WTC11 (cell line): ENCODE results near the gene PPA2. TPM values are rescaled to one million over a fixed set of nuclear protein-coding genes. Genes with fewer than 3 reads are reported as not detected.
"Not testable (repeated sequence)": the region's sequence is repeated elsewhere in the genome, so short reads cannot be mapped to it uniquely, and the experiment has no call there.

Experiments used
- ATAC-seq: fragments of 200-7000 bp; cut with Tn5 transposase; 2 replicates; pipeline ENCODE4 v1.10.0; 2021; ENCODE audit warnings: mild to moderate bottlenecking, moderate library complexity
- CTCF ChIA-PET: fragments of 300-600 bp; sonication (Branson Sonifier 250); formaldehyde crosslinking; loops from one replicate; lab custom pipeline; 2021; ENCODE audit warnings: antibody characterized with exemption; lab: Charles Lee
- POLR2A ChIA-PET: fragments of 350-600 bp; sonication (Branson Sonifier 250); formaldehyde crosslinking; loops from one replicate; lab custom pipeline; 2021; ENCODE audit warnings: antibody characterized with exemption; lab: Charles Lee
- DNase-seq: peaks from one replicate; pipeline ENCODE4 v3.0.0; 2021; ENCODE audit warnings: low spot score
- H3K27ac Mint-ChIP-seq: 2 replicates; pipeline ENCODE4 v1.8.0; 2021; ENCODE audit warnings: mixed read lengths
- H3K27me3 Mint-ChIP-seq: 2 replicates; pipeline ENCODE4 v1.8.0; 2021; ENCODE audit warnings: low read depth, mild to moderate bottlenecking, moderate library complexity, mixed read lengths
- H3K36me3 Mint-ChIP-seq: 2 replicates; pipeline ENCODE4 v1.8.0; 2021; ENCODE audit warnings: mixed read lengths
- H3K4me1 Mint-ChIP-seq: 2 replicates; pipeline ENCODE4 v1.8.0; 2022; ENCODE audit warnings: mixed read lengths
- H3K4me3 Mint-ChIP-seq: 2 replicates; pipeline ENCODE4 v1.8.0; 2021; ENCODE audit warnings: mild to moderate bottlenecking, moderate library complexity, mixed read lengths
- H3K9me3 Mint-ChIP-seq: 2 replicates; pipeline ENCODE4 v1.8.0; 2021; ENCODE audit warnings: mixed read lengths
- ATF1 ChIP-seq: sonication (generic); formaldehyde crosslinking; IDR thresholded peaks from 2 replicates; pipeline ENCODE4 v1.8.1; 2023; ENCODE audit warnings: mild to moderate bottlenecking, moderate library complexity, missing genetic modification reagents
- CREB1 ChIP-seq: sonication (generic); formaldehyde crosslinking; IDR thresholded peaks from 2 replicates; pipeline ENCODE4 v1.8.0; 2023; ENCODE audit warnings: mild to moderate bottlenecking, missing genetic modification reagents
- EMX1 ChIP-seq: fragments of 250-450 bp; sonication (Bioruptor Pico); IDR thresholded peaks from 2 replicates; pipeline ENCODE4 v1.8.0; 2021; ENCODE audit warnings: mild to moderate bottlenecking
- ETV6 ChIP-seq: sonication (generic); formaldehyde crosslinking; IDR thresholded peaks from 2 replicates; pipeline ENCODE4 v1.8.1; 2022; ENCODE audit warnings: mild to moderate bottlenecking, missing genetic modification reagents
- IRF2 ChIP-seq: sonication (generic); formaldehyde crosslinking; IDR thresholded peaks from 2 replicates; pipeline ENCODE4 v1.8.0; 2022; ENCODE audit warnings: low read depth, missing genetic modification reagents, borderline replicate concordance
- MXD4 ChIP-seq: fragments of 250-450 bp; sonication (Bioruptor Pico); IDR thresholded peaks from 2 replicates; pipeline ENCODE4 v1.8.0; 2021; ENCODE audit warnings: mild to moderate bottlenecking, moderate library complexity, borderline replicate concordance
- NFATC4 ChIP-seq: fragments of 250-450 bp; sonication (Bioruptor Pico); IDR thresholded peaks from 2 replicates; pipeline ENCODE4 v1.9.0; 2021; ENCODE audit warnings: mild to moderate bottlenecking
- NFE2L1 ChIP-seq: sonication (generic); formaldehyde crosslinking; IDR thresholded peaks from 2 replicates; pipeline ENCODE4 v1.8.1; 2023; ENCODE audit warnings: missing genetic modification reagents
- NR2C2 ChIP-seq: sonication (generic); formaldehyde crosslinking; IDR thresholded peaks from 2 replicates; pipeline ENCODE4 v1.8.0; 2022; ENCODE audit warnings: mild to moderate bottlenecking, missing genetic modification reagents
- OVOL2 ChIP-seq: fragments of 250-450 bp; sonication (Bioruptor Pico); IDR thresholded peaks from 2 replicates; pipeline ENCODE4 v1.9.0; 2021; ENCODE audit warnings: mild to moderate bottlenecking, borderline replicate concordance
- RELA ChIP-seq: sonication (generic); formaldehyde crosslinking; IDR thresholded peaks from 2 replicates; pipeline ENCODE4 v1.8.1; 2022; ENCODE audit warnings: missing genetic modification reagents, mild to moderate bottlenecking, borderline replicate concordance
- SMAD3 ChIP-seq: sonication (generic); formaldehyde crosslinking; IDR thresholded peaks from 2 replicates; pipeline ENCODE4 v1.8.0; 2022; ENCODE audit warnings: missing genetic modification reagents, mild to moderate bottlenecking, borderline replicate concordance
- TCF7 ChIP-seq: sonication (generic); formaldehyde crosslinking; IDR thresholded peaks from 2 replicates; pipeline ENCODE4 v1.8.0; 2022; ENCODE audit warnings: mild to moderate bottlenecking, low read depth, missing genetic modification reagents, moderate library complexity
- TP53 ChIP-seq: sonication (generic); formaldehyde crosslinking; IDR thresholded peaks from 2 replicates; pipeline ENCODE4 v1.8.1; 2023; ENCODE audit warnings: mild to moderate bottlenecking, missing genetic modification reagents
- ZBTB21 ChIP-seq: sonication (generic); formaldehyde crosslinking; IDR thresholded peaks from 2 replicates; pipeline ENCODE4 v1.8.1; 2023; ENCODE audit warnings: mild to moderate bottlenecking, missing genetic modification reagents, borderline replicate concordance
- ZBTB43 ChIP-seq: sonication (generic); formaldehyde crosslinking; IDR thresholded peaks from 2 replicates; pipeline ENCODE4 v1.8.1; 2023; ENCODE audit warnings: mild to moderate bottlenecking, missing genetic modification reagents
- total RNA-seq: library from RNA; stranded (reverse); gene quantifications from 3 replicates; pipeline ENCODE4 v1.2.3, GENCODE V29; 2021
- TF ChIP-seq, protein P1 (sequence below): fragments of 250-450 bp; sonication (Bioruptor Pico); IDR thresholded peaks from 2 replicates; pipeline ENCODE4 v2.1.2; 2022; ENCODE audit warnings: mild to moderate bottlenecking, moderate library complexity
- TF ChIP-seq, protein P2 (sequence below): sonication (generic); formaldehyde crosslinking; IDR thresholded peaks from 2 replicates; pipeline ENCODE4 v1.8.0; 2023; ENCODE audit warnings: missing genetic modification reagents, mild to moderate bottlenecking, borderline replicate concordance
- TF ChIP-seq, protein P3 (sequence below): fragments of 250-450 bp; sonication (Bioruptor Pico); IDR thresholded peaks from 2 replicates; pipeline ENCODE4 v1.9.0; 2021; ENCODE audit warnings: mild to moderate bottlenecking

The PPA2 gene
- total RNA-seq, 1 experiment from 2014 or later, result 50.8 TPM

GRCh38 chr4:105466580-105466979, 7.3 kb downstream of the PPA2 start (continued):
- TF ChIP-seq EMX1 (CRISPR knock-in tag), result no peak
- TF ChIP-seq ETV6 (CRISPR knock-in tag), result no peak

GRCh38 chr4:105464563-105464962, 9.3 kb downstream of the PPA2 start:
- H3K27ac Mint-ChIP-seq, H3K9me3 Mint-ChIP-seq, ATAC-seq, POLR2A ChIA-PET, DNase-seq, H3K27me3 Mint-ChIP-seq, H3K4me3 Mint-ChIP-seq, H3K4me1 Mint-ChIP-seq: not testable (repeated sequence)
- CTCF ChIA-PET, result interaction anchor here (1.4 kb wide), 1 partner anchor 9 kb away, joined by 5 read pairs; the partner anchor contains the start of gene PPA2
- H3K36me3 Mint-ChIP-seq, result peaks cover 13% of the 10 kb centered on the region; the same call in 1 of the 2 replicates

GRCh38 chr4:105462576-105462975, 11.3 kb downstream of the PPA2 start:
- CTCF ChIA-PET, result no interaction called here
- Mint-ChIP-seq H3K36me3 (peaks cover 13% of the 10 kb centered on the region; the same call in 1 of the 2 replicates), H3K27ac (peak overlapping the region; percentile 20; the same call in 1 of the 2 replicates), H3K4me1 (0 out of 2 replicates have a peak, but pooled peaks cover 2% of the 10 kb centered on the region), H3K9me3 (no peaks in the 10 kb centered on the region), H3K27me3 (no peaks in the 10 kb centered on the region), H3K4me3 (no peak overlapping the region)
- no peak for DNase-seq
- ATAC-seq, result no peak
- POLR2A ChIA-PET, result no interaction called here
- TF ChIP-seq MXD4 (CRISPR knock-in tag) (no peak), NFATC4 (CRISPR knock-in tag) (no peak), ETV6 (CRISPR knock-in tag) (no peak), EMX1 (CRISPR knock-in tag) (no peak), IRF2 (no peak)
- TF ChIP-seq, protein P1, sequence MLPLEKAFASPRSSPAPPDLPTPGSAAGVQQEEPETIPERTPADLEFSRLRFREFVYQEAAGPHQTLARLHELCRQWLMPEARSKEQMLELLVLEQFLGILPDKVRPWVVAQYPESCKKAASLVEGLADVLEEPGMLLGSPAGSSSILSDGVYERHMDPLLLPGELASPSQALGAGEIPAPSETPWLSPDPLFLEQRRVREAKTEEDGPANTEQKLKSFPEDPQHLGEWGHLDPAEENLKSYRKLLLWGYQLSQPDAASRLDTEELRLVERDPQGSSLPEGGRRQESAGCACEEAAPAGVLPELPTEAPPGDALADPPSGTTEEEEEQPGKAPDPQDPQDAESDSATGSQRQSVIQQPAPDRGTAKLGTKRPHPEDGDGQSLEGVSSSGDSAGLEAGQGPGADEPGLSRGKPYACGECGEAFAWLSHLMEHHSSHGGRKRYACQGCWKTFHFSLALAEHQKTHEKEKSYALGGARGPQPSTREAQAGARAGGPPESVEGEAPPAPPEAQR (CRISPR knock-in tag), result no peak
- TF ChIP-seq, protein P2, sequence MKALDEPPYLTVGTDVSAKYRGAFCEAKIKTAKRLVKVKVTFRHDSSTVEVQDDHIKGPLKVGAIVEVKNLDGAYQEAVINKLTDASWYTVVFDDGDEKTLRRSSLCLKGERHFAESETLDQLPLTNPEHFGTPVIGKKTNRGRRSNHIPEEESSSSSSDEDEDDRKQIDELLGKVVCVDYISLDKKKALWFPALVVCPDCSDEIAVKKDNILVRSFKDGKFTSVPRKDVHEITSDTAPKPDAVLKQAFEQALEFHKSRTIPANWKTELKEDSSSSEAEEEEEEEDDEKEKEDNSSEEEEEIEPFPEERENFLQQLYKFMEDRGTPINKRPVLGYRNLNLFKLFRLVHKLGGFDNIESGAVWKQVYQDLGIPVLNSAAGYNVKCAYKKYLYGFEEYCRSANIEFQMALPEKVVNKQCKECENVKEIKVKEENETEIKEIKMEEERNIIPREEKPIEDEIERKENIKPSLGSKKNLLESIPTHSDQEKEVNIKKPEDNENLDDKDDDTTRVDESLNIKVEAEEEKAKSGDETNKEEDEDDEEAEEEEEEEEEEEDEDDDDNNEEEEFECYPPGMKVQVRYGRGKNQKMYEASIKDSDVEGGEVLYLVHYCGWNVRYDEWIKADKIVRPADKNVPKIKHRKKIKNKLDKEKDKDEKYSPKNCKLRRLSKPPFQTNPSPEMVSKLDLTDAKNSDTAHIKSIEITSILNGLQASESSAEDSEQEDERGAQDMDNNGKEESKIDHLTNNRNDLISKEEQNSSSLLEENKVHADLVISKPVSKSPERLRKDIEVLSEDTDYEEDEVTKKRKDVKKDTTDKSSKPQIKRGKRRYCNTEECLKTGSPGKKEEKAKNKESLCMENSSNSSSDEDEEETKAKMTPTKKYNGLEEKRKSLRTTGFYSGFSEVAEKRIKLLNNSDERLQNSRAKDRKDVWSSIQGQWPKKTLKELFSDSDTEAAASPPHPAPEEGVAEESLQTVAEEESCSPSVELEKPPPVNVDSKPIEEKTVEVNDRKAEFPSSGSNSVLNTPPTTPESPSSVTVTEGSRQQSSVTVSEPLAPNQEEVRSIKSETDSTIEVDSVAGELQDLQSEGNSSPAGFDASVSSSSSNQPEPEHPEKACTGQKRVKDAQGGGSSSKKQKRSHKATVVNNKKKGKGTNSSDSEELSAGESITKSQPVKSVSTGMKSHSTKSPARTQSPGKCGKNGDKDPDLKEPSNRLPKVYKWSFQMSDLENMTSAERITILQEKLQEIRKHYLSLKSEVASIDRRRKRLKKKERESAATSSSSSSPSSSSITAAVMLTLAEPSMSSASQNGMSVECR (CRISPR knock-in tag), result no peak
- TF ChIP-seq, all 79 proteins: peak for 0

DNA sequence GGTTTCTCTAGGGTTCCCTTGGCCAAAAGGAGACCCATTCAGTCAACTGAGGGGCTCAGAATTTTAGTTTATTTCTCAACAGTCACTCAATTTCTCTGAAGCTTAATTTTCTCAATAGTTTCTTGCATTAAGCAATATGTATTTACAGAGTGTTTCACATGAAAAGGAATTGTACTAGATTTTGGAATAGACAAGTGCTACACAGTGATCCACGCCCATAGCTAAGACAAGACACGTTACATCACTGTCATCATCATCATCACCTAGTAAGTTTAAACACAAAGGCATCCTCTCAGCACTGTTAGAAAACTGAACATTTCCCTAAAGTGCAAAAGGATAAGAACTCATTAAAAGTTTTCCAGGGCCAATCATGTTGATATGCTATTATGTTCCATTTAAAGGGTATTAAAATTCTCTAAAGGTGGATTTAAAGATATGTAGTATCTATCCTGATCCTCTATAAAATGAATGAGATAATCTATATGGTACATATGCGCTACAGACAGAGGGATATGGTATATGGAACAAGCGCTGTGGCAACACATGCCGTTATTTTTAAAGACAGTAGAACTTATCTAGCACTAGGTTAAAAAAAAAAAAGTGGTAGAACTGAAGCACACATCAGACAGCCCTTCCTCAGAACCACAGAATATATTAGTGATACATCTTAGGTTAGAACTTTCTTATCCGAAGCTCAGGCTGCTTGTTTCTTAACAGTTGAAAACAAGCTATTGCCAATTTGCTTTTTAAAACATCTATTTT, 12.1 kb downstream of the PPA2 start:
- H3K9me3 Mint-ChIP-seq, result no peaks in the 10 kb centered on the region
- H3K4me1 Mint-ChIP-seq, result 0 out of 2 replicates have a peak, but pooled peaks cover 2% of the 10 kb centered on the region
- H3K27ac Mint-ChIP-seq, result no peak overlapping the region
- no peak for ATAC-seq
- ChIA-PET POLR2A (no interaction called here), CTCF (interaction anchor here (0.6 to 1.2 kb wide), 2 partner anchors 12 to 968 kb away, joined by 3 to 6 read pairs; partner anchors contain the start of gene PPA2)
- no peak for DNase-seq
- H3K4me3 Mint-ChIP-seq, result no peak overlapping the region
- peaks cover 13% of the 10 kb centered on the region; the same call in 1 of the 2 replicates for H3K36me3 Mint-ChIP-seq
- no peaks in the 10 kb centered on the region for H3K27me3 Mint-ChIP-seq
- no peak for TF ChIP-seq OVOL2 (CRISPR knock-in tag)
- no peak for TF ChIP-seq ZBTB21 (CRISPR knock-in tag)
- no peak for TF ChIP-seq RELA

GRCh38 chr4:105461221-105461620, 12.6 kb downstream of the PPA2 start:
- H3K27ac Mint-ChIP-seq, result no peak overlapping the region
- CTCF ChIA-PET, result interaction anchor here (1.2 kb wide), 1 partner anchor 13 kb away, joined by 3 read pairs; the partner anchor contains the start of gene PPA2
- no peak for TF ChIP-seq ATF1 (CRISPR knock-in tag)
- TF ChIP-seq, protein P3, sequence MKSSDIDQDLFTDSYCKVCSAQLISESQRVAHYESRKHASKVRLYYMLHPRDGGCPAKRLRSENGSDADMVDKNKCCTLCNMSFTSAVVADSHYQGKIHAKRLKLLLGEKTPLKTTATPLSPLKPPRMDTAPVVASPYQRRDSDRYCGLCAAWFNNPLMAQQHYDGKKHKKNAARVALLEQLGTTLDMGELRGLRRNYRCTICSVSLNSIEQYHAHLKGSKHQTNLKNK (CRISPR knock-in tag), result no peak
- no peak for TF ChIP-seq SMAD3 (CRISPR knock-in tag)
- TF ChIP-seq TCF7 (CRISPR knock-in tag), result no peak
- TF ChIP-seq NFE2L1 (CRISPR knock-in tag), result no peak
- TF ChIP-seq ZBTB43 (CRISPR knock-in tag), result no peak
- TF ChIP-seq TP53 (CRISPR knock-in tag), result no peak
- no peak for TF ChIP-seq CREB1 (CRISPR knock-in tag)
- TF ChIP-seq NR2C2 (CRISPR knock-in tag), result no peak

More at GRCh38 chr4:105461221-105461620, 12.6 kb downstream of the PPA2 start:
- Mint-ChIP-seq H3K27me3 (no peaks in the 10 kb centered on the region), H3K4me1 (0 out of 2 replicates have a peak, but pooled peaks cover 2% of the 10 kb centered on the region), H3K36me3 (peaks cover 13% of the 10 kb centered on the region; the same call in 1 of the 2 replicates), H3K4me3 (no peak overlapping the region), H3K9me3 (no peaks in the 10 kb centered on the region)
- ATAC-seq, result no peak
- no peak for DNase-seq
- POLR2A ChIA-PET, result no interaction called here
